NOMO-1 (cell line): ENCODE results near the gene KAT5.
"Not testable (repeated sequence)": the region's sequence is repeated elsewhere in the genome, so short reads cannot be mapped to it uniquely, and the experiment has no call there.

Source experiments
- DNase-seq, 2 experiments: peaks; one replicate each; lab custom pipeline; 2025; ENCODE audit not compliant: unreplicated experiment in 2 of 2; lab: John Stamatoyannopoulos, UW

KAT5 gene

DNA sequence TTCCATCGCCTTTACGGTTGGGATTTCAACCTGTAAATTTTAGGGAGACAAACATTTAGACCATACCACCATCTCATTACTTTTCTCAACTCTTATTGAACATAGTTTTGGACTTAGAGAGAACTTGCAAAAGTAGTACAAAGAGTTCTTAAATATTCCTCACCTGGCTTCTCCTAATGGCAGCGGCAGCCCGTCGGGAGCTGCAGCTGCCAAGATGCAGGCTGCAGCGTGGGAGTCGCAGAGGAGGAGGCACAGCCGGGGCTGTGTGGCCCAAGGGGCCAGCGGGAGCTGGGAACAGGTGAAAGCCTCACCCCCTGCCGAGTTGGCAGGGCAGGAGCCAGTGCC is 31.6 kb downstream of the KAT5 start:
- no peak for DNase-seq

DNA sequence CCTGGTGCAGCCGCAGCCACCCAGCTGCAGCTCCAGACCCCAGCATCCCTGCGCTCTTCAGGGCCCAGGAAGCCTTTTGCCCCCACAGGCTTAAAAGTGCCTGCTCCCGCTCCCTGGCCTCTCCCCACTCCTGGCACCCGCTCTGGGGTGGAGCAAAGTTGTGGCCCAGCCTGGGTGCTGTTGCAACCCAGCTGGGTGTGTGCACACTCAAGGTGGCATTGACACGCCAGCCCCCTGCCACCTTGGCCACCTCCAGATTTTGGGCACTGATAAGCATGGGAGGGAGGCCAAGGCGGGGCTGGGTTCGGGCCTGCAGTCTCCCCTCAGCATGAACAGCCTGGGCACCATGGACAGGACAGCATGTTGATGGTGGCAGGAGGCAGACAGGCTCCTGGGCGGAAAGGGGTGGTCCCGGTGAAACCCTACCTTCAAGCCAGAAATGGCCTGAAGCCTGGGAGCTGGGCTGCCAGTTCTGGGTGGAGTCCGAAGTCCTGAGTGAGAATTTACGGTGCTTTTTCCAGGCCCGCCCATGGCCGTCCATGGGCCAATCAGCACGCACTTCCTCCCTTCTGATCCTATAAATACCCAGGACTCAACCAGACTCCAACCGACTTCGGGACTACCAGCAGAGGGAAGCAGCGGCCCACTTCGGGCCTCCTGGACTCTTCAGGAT is 32.1 kb downstream of the KAT5 start:
- DNase-seq = peak; percentile 59 to 76

DNA sequence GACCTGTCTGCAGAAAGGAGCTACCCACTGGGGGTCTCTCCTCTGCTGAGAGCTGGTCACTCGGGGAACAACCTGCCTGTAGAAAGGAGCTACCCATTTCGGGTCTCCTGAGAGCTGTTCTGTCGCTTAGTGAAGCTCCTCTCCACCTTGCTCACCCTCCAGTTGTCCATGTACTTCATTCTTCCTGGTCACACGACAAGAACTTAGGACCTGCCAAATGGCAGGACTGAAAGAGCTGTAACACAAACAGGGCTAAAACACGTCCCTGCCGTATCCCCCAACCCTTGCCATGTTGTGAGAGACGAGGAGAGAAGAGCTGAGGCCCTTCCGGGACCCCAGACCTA is 32.6 kb downstream of the KAT5 start:
- no peak for DNase-seq

DNA sequence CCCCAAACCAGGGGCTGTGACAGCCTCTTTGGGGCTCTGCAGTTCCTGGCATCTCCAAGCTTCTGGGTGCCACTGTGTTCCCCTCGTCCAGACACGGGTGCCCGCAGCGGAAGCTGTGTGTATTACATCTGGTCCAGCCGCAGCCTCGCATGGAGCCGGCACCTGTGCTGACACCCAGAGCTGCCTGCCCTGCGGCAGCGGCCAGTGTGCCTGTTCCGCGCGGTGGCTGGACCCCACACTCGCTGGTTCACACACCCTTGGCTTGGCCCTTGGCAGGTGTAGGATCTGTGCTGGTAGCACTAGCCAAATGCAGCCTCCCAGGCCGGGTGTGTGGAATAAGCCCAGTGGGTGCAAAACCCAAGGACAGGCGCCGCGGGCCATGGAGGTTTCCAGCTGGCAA is 33.0 kb downstream of the KAT5 start:
- no peak for DNase-seq

DNA sequence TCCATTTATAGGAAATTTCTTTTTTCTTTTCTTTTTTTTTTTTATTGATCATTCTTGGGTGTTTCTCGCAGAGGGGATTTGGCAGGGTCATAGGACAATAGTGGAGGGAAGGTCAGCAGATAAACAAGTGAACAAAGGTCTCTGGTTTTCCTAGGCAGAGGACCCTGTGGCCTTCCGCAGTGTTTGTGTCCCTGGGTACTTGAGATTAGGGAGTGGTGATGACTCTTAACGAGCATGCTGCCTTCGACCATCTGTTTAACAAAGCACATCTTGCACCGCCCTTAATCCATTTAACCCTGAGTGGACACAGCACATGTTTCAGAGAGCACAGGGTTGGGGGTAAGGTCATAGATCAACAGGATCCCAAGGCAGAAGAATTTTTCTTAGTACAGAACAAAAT is 50.1 kb downstream of the KAT5 start:
- DNase-seq = not testable (repeated sequence)

DNA sequence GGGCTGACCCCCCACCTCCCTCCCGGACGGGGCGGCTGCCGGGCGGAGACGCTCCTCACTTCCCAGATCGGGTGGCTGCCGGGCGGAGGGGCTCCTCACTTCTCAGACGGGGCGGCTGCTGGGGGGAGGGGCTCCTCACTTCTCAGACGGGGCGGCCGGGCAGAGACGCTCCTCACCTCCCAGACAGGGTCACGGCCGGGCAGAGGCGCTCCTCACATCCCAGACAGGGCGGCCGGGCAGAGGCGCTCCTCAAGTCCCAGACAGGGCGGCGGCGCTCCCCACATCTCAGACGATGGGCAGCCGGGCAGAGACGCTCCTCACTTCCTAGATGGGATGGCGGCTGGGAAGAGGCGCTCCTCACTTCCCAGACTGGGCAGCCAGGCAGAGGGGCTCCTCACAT is 50.8 kb downstream of the KAT5 start:
- DNase-seq = not testable (repeated sequence)

DNA sequence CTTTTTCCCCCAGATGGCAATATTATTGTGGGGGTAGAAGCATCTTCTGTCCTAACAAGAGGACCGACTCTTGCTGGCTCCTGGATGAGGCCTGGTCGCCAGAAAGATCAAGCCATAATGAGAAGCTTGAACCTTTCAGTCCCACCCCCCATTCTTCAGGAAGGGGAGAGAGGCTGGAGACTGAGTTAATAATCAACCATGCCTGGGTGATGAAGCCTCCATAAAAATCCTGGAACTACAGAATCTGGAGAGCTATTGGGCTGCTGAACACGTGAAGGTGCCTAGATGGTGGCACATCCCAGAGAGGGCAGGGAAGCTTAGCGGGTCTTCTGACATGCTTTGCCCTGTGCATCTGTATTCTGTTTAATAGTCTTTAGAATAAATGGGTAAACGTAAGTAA is 52.4 kb downstream of the KAT5 start:
- DNase-seq = no peak

DNA sequence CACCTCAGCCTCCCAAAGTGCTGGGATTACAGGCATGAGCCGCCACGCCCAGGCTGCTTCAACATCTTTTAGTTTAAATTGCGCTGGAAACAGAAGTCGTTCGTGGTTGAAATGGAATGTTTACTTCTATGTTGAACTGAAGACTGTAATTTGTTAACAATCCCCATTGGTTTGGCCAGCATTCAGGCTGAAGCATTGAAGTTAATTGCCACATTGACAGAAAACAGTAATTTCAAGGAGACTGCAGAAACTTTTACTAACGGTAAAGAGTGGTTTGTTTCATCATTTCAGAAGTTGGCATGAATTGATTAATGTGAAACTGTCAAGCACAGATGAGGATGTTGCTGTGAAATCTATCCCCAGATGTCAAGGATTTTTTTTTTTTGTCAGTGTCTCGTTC is 54.5 kb downstream of the KAT5 start:
- DNase-seq = peak; percentile 89 to 99

DNA sequence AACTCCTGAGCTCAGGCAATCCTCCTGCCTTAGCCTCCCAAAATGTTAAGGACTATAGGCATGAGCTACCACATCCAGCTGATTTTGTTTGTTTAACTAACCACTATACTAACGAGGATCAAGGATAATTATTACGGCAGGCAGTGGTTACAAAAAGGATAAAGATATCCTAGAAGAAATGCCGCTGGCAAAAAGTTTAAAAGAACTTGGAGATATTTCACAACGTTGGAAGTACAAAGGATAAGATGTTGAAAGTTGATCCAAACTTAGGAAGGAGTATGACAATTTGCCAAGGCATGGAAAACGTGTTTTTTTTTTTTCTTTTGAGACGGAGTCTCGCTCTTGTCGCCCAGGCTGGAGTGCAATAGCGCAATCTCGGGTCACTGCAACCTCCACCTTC is 55.4 kb downstream of the KAT5 start:
- DNase-seq = no peak

DNA sequence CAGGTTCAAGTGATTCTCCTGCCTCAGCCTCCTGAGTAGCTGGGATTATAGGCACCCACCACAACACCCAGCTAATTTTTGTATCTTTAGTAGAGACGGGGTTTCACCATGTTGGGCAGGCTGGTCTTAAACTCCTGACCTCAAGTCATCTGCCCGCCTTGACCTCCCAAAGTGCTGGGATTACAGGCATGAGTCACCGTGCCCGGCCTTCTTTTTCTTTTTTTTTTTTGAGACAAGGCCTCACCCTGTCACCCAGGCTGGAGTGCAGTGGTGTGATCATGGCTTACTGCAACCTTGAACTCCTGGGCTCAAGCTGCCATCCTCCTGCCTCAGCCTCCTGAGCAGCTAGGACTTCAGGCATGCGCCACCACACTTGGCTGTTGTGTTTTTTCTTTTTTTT is 55.8 kb downstream of the KAT5 start:
- DNase-seq = not testable (repeated sequence)
